ENCODE results near the gene C17orf113. TPM values are rescaled to one million over a fixed set of nuclear protein-coding genes. Genes with fewer than 3 reads are reported as not detected.

C17orf113 gene
- total and polyA plus RNA-seq, 2 experiments from 2014 or later: 0.29 to 2.1 TPM

- Histone ChIP-seq H3K4me2 (no peak overlapping the region), H3K27me3 (ENCODE audit: insufficient read depth) (no peaks in the 10 kb centered on the region), H3K4me3 (no peak overlapping the region), H4K20me1 (replicated peaks; ENCODE audit: insufficient read depth) (peaks cover 9% of the 10 kb centered on the region; the same call in 1 of the 2 replicates), H3K36me3 (ENCODE audit: insufficient read depth) (peaks cover 6% of the 10 kb centered on the region), H3K9me2 (ENCODE audit: insufficient read depth) (no peaks in the 10 kb centered on the region), H2AFZ (no peak overlapping the region), H3K4me1 (ENCODE audit: insufficient read depth) (peaks cover 12% of the 10 kb centered on the region), H3F3A (replicated peaks; ENCODE audit: low read depth) (peaks cover 37% of the 10 kb centered on the region), H3K27ac (ENCODE audit: low read depth) (no peak overlapping the region), H3K79me2 (replicated peaks; ENCODE audit: insufficient read depth) (peaks cover 13% of the 10 kb centered on the region)
- H3K27ac Mint-ChIP-seq: no peak overlapping the region
- DNase-seq (ENCODE audit: low spot score) (no peak), ATAC-seq (no peak)
- peaks cover 38% of the 10 kb centered on the region for H3K36me3 Mint-ChIP-seq (ENCODE audit: low read depth)
- peaks cover 44% of the 10 kb centered on the region for H3K4me1 Mint-ChIP-seq
- H3K4me3 Mint-ChIP-seq: no peak overlapping the region
- no peaks in the 10 kb centered on the region; the same call in 2 of the 3 replicates for H3K9me3 Mint-ChIP-seq
- H3K27me3 Mint-ChIP-seq (ENCODE audit: insufficient read depth, low read depth, poor library complexity): peaks cover 9% of the 10 kb centered on the region
- TF ChIP-seq STAT1 (IDR thresholded peaks at IDR 0.05; ENCODE audit: unreplicated experiment): no peak
- TF ChIP-seq ZNF114 (CRISPR knock-in tag; IDR thresholded peaks at IDR 0.05): no peak
- no peak; the same call in 1 of the 2 replicates for TF ChIP-seq POLR2AphosphoS5 (IDR thresholded peaks at IDR 0.05; ENCODE audit: low read depth)
- TF ChIP-seq ZNF331 (CRISPR knock-in tag; IDR thresholded peaks at IDR 0.05; ENCODE audit: low read depth): no peak
- TF ChIP-seq JUNB (IDR thresholded peaks at IDR 0.05; ENCODE audit: unreplicated experiment): no peak
- TF ChIP-seq CTCF (conservative IDR thresholded peaks at IDR 0.05; ENCODE audit: low read depth in 2 of 2): no peak
- no peak for TF ChIP-seq NANOG (IDR thresholded peaks at IDR 0.05; ENCODE audit: borderline replicate concordance)
- TF ChIP-seq REST (IDR thresholded peaks at IDR 0.05; ENCODE audit: unreplicated experiment): no peak
- TF ChIP-seq ZNF462 (CRISPR knock-in tag; IDR thresholded peaks at IDR 0.05): no peak
- no peak for TF ChIP-seq EZH2phosphoT487 (IDR thresholded peaks at IDR 0.05; ENCODE audit: unreplicated experiment)
- TF ChIP-seq CREB1 (CRISPR knock-in tag; IDR thresholded peaks at IDR 0.05; ENCODE audit: low read depth): no peak
Measured at GRCh38 chr17:42025191-42025579, 25.2 kb downstream of the C17orf113 start.
